GM18502 (cell line): ENCODE data around the gene ABI3BP.
"Not testable (repeated sequence)": the region's sequence is repeated elsewhere in the genome, so short reads cannot be mapped to it uniquely, and the experiment has no call there.

Source experiments
- ATAC-seq: cut with Tn5 transposase; IDR thresholded peaks from one replicate; pipeline ENCODE4 v1.9.1; 2021; ENCODE audit warnings: mild to moderate bottlenecking; ENCODE audit not compliant: unreplicated experiment, poor library complexity

Gene ABI3BP, protein sequence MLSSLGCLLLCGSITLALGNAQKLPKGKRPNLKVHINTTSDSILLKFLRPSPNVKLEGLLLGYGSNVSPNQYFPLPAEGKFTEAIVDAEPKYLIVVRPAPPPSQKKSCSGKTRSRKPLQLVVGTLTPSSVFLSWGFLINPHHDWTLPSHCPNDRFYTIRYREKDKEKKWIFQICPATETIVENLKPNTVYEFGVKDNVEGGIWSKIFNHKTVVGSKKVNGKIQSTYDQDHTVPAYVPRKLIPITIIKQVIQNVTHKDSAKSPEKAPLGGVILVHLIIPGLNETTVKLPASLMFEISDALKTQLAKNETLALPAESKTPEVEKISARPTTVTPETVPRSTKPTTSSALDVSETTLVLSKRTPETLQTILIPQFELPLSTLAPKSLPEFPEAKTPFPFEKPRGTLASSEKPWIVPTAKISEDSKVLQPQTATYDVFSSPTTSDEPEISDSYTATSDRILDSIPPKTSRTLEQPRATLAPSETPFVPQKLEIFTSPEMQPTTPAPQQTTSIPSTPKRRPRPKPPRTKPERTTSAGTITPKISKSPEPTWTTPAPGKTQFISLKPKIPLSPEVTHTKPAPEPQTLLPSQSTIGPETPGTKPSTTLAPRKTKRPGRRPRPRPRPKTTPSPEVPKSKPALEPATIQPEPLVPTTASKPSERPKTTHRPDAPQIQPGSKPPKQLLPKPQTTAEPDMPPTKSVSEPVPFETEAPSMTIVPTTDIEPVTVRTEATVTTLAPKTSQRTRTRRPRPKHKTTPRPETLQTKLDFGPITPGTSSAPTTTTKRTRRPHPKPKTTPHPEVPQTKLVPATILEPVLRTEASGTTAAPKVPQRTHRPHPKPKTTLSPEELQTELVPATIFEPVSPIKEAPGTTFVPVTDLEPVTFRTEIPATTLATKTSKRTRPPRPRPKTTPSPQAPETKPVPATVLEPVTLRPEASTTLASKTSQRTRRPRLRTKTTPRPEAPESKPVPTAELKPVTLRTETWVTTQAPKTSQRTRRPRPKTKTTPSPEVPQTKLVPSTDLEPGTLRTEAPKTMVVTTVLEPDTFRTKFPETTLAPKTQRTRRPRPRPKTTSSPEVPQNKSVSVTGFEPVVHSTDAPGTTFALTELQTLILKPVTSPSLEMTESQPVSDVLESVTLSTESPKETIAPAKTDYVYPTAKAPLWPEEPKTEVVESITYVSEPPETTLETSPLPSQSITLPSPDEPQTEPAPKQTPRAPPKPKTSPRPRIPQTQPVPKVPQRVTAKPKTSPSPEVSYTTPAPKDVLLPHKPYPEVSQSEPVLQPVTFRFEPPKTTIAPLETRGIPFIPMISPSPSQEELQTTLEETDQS (N-terminal part only)

DNA sequence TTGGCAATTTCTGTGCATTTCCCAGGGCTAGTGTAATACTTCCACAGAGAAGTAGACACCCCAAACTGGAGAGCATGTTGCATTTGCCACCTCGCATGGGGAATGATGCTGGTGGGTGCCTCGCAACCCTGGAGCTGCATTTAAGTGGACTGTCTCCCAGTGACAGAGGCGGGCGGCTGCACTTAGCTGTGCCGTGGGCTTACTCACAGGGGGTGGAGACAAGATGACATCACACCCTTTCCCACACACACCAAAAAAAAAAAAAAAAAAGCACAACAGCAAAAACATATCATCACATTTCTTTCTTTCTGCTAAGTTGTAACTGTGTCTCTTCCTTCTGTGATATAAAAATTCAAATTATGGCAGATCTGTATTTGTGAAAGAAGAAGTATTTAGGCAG is at the start of gene ABI3BP:
Gene ABI3BP, minus strand, starts transcription at position 113 of the 400 bp plus-strand sequence. Its CDS starts 37 bp downstream, at position 76.
- no peak for ATAC-seq

- ATAC-seq: no peak
These were observed 46.1 kb upstream of the ABI3BP start for GRCh38 chr3:101039285-101039684.

- no peak for ATAC-seq
These were observed 45.7 kb upstream of the ABI3BP start for GRCh38 chr3:101038880-101039279.

GRCh38 chr3:101038393-101038792 is 45.2 kb upstream of the ABI3BP start:
- no peak for ATAC-seq

DNA sequence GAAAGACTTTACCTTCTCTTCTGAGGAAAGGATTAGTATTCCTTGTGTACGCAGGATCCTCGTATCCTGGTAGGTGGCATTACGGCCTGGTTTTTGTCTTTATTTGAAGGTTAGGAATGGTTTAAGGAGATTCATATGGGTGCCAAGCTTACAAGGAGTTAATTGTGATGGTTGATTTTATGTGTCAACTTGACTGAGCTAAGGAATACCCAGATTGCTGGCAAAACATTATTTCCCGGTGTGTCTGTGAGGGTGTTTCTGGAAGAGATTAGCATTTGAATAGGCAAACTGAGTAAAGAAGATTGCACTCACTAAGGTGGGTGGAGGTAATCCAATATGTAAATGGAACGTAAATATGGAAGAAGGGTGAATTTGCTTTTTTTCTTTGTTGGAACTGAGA is 44.4 kb upstream of the ABI3BP start:
- no peak for ATAC-seq

GRCh38 chr3:101036676-101037075 is 43.5 kb upstream of the ABI3BP start:
- no peak for ATAC-seq

- ATAC-seq: no peak
These were observed 43.0 kb upstream of the ABI3BP start for GRCh38 chr3:101036213-101036618.

DNA sequence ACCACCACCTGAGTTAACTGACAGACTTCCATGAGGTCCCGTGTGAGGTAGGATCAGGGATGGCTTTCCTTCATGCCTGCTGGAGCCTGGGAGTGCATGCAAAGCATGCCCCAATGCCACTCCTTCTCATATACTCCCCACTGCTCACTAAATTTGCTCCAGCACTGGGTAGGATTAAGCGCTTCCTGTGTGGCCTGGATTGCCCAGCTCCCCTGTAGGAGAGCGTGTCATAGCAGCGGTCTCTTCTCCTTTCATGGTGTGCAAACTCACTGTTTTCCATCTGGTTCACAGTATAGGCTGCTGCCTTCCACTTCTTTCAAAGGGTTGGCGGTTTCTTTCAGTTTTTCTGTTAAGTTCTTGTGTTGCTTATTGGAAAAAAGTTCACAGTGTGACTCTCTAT is 34.1 kb upstream of the ABI3BP start:
- ATAC-seq: no peak

- no peak for ATAC-seq
These were observed 33.7 kb upstream of the ABI3BP start for GRCh38 chr3:101026881-101027280.

GRCh38 chr3:101026244-101026643 is 33.0 kb upstream of the ABI3BP start:
- ATAC-seq: no peak

DNA sequence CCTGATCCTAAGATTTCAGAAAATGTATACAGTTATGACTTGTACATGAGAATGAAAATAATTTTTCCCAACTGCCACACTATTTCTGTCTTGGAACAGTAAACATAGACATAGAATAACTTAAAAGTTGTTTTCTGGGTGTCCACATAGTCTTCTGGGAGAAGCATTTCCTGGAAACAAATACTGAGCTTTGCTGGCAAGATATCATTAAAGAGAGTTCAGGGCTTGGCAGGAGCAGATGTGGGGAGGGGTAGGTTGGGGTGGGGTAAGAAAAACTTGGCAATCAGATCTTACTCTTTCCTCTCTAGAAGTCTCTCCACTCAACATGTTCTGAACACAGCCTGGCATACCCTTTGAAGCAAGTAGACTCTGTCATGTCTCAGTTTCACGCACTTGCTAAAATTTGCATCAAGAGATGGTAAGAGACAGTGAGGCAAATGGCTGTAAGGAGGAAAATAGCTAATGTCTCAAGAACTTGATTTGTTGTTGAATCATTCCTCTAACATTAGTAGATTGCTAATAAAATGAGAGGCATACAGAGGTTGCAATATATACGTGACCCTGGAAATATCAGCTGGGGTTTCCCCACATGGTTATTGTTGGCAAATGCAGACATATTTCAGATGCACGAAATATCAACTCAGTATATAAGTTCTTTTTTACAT is 27.3 kb upstream of the ABI3BP start:
- ATAC-seq: no peak

DNA sequence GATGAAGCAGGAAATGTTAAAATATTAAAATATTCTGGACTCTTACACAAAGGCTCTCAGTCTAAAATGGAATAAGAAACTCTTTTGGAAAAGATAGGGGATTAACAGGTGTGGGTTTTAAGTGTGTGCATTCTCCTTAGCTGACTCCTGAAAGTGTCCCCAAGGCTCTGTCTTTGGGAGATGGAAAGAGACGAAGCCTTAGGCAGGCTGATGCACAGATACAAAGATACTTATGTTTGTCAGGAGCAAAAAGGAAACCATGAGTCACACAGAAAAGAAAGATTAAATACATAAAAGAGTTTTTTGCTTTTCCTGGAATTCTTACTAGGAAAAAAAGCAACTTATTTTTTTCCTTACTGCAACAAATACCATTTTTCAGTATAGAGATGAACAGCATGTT is 23.8 kb upstream of the ABI3BP start:
- ATAC-seq: no peak

DNA sequence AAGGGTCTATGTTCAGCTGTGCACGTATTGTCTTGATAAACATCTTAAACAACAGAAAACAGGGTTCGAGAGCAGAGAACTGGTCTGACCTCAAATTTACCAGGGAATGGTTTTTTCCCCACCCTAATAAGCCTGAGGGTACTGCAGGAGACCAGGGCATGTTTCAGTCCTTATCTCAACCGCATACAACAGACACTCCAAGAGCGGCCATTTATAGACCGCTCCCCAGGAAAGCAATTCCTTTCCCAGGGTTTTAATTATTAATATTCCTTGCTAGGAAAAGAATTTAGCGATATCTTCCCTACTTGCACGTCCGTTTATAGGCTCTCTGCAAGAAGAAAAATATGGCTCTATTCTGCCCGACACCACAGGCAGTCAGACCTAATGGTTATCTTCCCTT is 19.1 kb upstream of the ABI3BP start:
- not testable (repeated sequence) for ATAC-seq

DNA sequence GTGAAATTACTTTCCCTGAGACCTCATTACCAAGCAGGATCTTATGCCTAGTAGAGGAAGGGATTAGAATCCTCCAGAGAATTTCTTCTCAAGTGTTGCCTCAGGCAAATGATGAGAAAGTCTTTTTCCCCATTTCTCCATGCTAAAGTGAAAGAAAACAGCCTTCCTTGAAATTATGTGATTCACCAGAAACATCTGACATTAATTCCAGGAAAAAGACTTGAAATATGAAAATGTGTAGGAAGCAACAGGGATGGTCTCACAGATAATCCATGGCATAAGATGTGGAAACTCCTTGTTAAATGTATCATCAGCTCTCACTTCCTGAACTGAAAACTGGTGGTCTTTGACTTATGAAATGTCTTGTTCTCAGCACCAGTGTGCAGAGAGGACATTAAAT is 17.9 kb upstream of the ABI3BP start:
- ATAC-seq: no peak

DNA sequence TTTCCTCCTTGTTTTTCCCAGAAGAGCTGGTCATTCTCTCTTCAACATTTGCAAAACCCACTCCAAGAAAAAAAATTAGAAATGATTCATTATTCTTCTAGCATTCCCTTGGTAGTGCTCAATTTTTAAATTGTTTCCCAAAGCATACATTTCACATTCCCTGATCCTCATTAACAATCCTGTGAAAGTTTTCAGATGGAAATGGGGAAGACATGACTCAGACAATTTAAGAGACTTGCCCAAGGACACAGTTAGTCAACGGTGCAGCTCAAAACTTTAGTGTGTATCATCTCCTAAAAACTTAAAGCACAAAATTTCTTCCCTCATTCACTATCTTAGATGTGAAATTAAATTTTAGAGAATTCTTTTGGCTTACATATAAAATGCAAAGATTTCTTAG is 17.1 kb upstream of the ABI3BP start:
- no peak for ATAC-seq

DNA sequence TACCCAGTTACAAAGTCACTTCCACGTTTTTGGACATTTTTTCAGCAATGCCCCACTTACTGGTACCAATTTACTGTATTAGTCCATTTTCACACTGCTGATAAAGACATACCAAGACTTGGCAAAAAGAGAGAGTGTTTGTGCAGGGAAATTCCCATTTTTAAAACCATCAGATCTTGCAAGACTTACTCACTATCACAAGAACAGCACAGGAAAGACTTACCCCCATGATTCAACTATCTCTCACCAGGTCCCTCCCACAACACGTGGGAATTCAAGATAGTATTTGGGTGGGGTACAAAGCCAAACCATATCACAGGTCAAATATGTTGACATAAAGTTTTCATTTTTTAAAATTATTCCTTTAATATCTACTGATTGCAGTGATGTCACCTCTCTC is 16.2 kb upstream of the ABI3BP start:
- ATAC-seq: no peak

DNA sequence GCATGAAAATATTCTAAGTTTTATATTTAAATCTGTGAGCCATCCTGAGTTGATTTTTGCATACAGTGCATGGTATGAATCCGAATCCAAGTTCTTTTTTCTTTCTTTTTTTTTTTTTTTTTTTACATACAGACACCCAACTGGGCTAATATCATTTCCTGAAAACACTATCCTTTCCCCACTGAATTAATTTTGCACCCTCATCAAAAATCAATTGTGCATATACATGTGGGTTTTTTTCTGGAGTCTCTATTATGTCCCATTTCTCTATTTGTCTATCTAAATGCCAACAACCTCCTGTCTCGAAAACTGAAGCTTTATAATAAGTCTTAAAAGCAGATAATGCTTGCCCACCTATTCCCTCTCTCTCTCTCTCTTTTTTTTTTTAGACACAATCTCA is 5.9 kb upstream of the ABI3BP start:
- ATAC-seq: no peak

- no peak for ATAC-seq
These were observed 1.6 kb upstream of the ABI3BP start for GRCh38 chr3:100994809-100995208.

DNA sequence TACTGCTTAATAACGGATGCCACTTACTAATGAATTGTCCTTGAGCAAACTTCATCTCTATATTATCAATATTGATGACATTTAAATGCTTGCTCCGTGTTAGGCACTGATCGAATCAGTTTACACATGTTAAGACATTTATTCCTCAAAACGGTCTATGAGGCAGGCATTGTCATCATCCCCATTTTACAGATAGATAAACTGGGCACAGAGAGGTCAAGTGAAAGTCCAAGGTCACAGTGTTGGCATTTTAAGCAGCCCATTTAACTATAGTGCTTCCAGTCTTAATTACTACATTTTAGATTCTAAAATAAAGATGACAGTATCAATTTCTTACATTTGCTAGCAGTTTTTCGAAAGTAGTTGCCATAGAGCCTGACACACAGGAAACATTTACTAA is 966 bp upstream of the ABI3BP start:
- no peak for ATAC-seq
